ENCODE results near the gene FGFR2.

- TF ChIP-seq, protein P1, sequence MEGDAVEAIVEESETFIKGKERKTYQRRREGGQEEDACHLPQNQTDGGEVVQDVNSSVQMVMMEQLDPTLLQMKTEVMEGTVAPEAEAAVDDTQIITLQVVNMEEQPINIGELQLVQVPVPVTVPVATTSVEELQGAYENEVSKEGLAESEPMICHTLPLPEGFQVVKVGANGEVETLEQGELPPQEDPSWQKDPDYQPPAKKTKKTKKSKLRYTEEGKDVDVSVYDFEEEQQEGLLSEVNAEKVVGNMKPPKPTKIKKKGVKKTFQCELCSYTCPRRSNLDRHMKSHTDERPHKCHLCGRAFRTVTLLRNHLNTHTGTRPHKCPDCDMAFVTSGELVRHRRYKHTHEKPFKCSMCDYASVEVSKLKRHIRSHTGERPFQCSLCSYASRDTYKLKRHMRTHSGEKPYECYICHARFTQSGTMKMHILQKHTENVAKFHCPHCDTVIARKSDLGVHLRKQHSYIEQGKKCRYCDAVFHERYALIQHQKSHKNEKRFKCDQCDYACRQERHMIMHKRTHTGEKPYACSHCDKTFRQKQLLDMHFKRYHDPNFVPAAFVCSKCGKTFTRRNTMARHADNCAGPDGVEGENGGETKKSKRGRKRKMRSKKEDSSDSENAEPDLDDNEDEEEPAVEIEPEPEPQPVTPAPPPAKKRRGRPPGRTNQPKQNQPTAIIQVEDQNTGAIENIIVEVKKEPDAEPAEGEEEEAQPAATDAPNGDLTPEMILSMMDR (IDR thresholded peaks at IDR 0.05) = no peak
- no peak for TF ChIP-seq POLR2AphosphoS5 (IDR thresholded peaks at IDR 0.05; ENCODE audit: low read depth, low read length)
- TF ChIP-seq, protein P2, sequence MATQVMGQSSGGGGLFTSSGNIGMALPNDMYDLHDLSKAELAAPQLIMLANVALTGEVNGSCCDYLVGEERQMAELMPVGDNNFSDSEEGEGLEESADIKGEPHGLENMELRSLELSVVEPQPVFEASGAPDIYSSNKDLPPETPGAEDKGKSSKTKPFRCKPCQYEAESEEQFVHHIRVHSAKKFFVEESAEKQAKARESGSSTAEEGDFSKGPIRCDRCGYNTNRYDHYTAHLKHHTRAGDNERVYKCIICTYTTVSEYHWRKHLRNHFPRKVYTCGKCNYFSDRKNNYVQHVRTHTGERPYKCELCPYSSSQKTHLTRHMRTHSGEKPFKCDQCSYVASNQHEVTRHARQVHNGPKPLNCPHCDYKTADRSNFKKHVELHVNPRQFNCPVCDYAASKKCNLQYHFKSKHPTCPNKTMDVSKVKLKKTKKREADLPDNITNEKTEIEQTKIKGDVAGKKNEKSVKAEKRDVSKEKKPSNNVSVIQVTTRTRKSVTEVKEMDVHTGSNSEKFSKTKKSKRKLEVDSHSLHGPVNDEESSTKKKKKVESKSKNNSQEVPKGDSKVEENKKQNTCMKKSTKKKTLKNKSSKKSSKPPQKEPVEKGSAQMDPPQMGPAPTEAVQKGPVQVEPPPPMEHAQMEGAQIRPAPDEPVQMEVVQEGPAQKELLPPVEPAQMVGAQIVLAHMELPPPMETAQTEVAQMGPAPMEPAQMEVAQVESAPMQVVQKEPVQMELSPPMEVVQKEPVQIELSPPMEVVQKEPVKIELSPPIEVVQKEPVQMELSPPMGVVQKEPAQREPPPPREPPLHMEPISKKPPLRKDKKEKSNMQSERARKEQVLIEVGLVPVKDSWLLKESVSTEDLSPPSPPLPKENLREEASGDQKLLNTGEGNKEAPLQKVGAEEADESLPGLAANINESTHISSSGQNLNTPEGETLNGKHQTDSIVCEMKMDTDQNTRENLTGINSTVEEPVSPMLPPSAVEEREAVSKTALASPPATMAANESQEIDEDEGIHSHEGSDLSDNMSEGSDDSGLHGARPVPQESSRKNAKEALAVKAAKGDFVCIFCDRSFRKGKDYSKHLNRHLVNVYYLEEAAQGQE (IDR thresholded peaks at IDR 0.05; ENCODE audit: insufficient read depth in 1 of 2, low read depth in 2 of 2, low read length in 1 of 2) = no peak
- TF ChIP-seq SIN3A (IDR thresholded peaks at IDR 0.05; ENCODE audit: borderline replicate concordance, insufficient read depth, low read depth, low read length) = no peak
- TF ChIP-seq TCF7L2 (IDR thresholded peaks at IDR 0.05; ENCODE audit: low read depth, low read length) = no peak
Observed at GRCh38 chr10:121453160-121453559, 145.1 kb downstream of the FGFR2 start.

Data from Panc1 (cell line).